OCI-LY1 (cell line): Measurements from ENCODE around the gene DPF3.

ENCODE experiments used
- H2AFZ ChIP-seq: fragments of 200-600 bp; sonication (generic), shearing (Covaris generic); 2 replicates; pipeline ENCODE4 v1.6.0; 2014; ENCODE audit warnings: antibody characterized with exemption, mild to moderate bottlenecking, low read length
- H3F3A ChIP-seq: fragments of 200-600 bp; sonication (generic), shearing (Covaris generic); 2 replicates; pipeline ENCODE4 v1.6.0; 2014; ENCODE audit warnings: mild to moderate bottlenecking, antibody characterized with exemption, low read length, moderate library complexity; ENCODE audit not compliant: insufficient read depth
- H3K27ac ChIP-seq: fragments of 200-600 bp; sonication (generic); 2 replicates; pipeline ENCODE4 v1.5.1; 2014; ENCODE audit warnings: low read length, mixed run types, mild to moderate bottlenecking, low read depth; ENCODE audit not compliant: poor library complexity, severe bottlenecking
- H3K27me3 ChIP-seq: fragments of 200-600 bp; sonication (generic); 2 replicates; pipeline ENCODE4 v1.6.0; 2014; ENCODE audit warnings: antibody characterized with exemption, mild to moderate bottlenecking, low read length, moderate library complexity; ENCODE audit not compliant: insufficient read depth
- H3K36me3 ChIP-seq: fragments of 200-600 bp; sonication (generic); 2 replicates; pipeline ENCODE4 v1.6.1; 2014; ENCODE audit warnings: mild to moderate bottlenecking, antibody characterized with exemption, low read length, moderate library complexity, mixed read lengths; ENCODE audit not compliant: insufficient read depth
- H3K4me1 ChIP-seq: fragments of 200-600 bp; sonication (generic); 2 replicates; pipeline ENCODE4 v1.5.1; 2014; ENCODE audit warnings: mild to moderate bottlenecking, low read length, moderate library complexity; ENCODE audit not compliant: insufficient read depth, severe bottlenecking
- H3K4me2 ChIP-seq: fragments of 200-600 bp; sonication (generic), shearing (Covaris generic); 2 replicates; pipeline ENCODE4 v1.6.1; 2014; ENCODE audit warnings: low read length
- H3K4me3 ChIP-seq: fragments of 200-600 bp; sonication (generic); 2 replicates; pipeline ENCODE4 v1.5.1; 2014; ENCODE audit warnings: low read length, low read depth, mild to moderate bottlenecking, mixed read lengths; ENCODE audit not compliant: poor library complexity, severe bottlenecking
- H3K79me2 ChIP-seq: fragments of 200-600 bp; shearing (Covaris generic); 2 replicates; pipeline ENCODE4 v1.6.1; 2016; ENCODE audit warnings: mixed run types, low read length, mixed read lengths; ENCODE audit not compliant: insufficient read depth
- H3K9ac ChIP-seq: fragments of 200-600 bp; sonication (generic), shearing (Covaris generic); 2 replicates; pipeline ENCODE4 v1.6.1; 2014; ENCODE audit warnings: mild to moderate bottlenecking, low read length, mixed read lengths
- H3K9me2 ChIP-seq: fragments of 200-600 bp; sonication (generic), shearing (Covaris generic); 2 replicates; pipeline ENCODE4 v1.6.1; 2014; ENCODE audit warnings: low read depth, mild to moderate bottlenecking, low read length, mixed read lengths
- H3K9me3 ChIP-seq: fragments of 200-600 bp; shearing (Covaris generic); 2 replicates; pipeline ENCODE4 v1.6.1; 2014; ENCODE audit warnings: low read length, mixed read lengths
- H4K20me1 ChIP-seq: fragments of 200-600 bp; sonication (generic), shearing (Covaris generic); 2 replicates; pipeline ENCODE4 v1.6.0; 2016; ENCODE audit warnings: mild to moderate bottlenecking, low read length; ENCODE audit not compliant: insufficient read depth
- CTCF ChIP-seq: fragments of 200-600 bp; sonication (generic), shearing (Covaris generic); IDR thresholded peaks from 2 replicates; pipeline ENCODE4 v1.5.1; 2017; ENCODE audit warnings: mild to moderate bottlenecking, antibody characterized with exemption, low read length, moderate library complexity, mixed read lengths
- EZH2 ChIP-seq: fragments of 200-600 bp; sonication (generic), shearing (Covaris generic); IDR thresholded peaks from 2 replicates; pipeline ENCODE4 v1.8.0; 2017; ENCODE audit warnings: borderline replicate concordance, mixed run types, mild to moderate bottlenecking, antibody characterized with exemption, low read length, moderate library complexity, mixed read lengths

The DPF3 gene

GRCh38 chr14:72906316-72906715 lies 12.4 kb upstream of the DPF3 start:
- Histone ChIP-seq H3K4me2 (no peak overlapping the region), H3K27ac (no peak overlapping the region), H3K27me3 (no peaks in the 10 kb centered on the region), H3K4me1 (no peaks in the 10 kb centered on the region), H3K36me3 (no peaks in the 10 kb centered on the region), H3K9me3 (no peaks in the 10 kb centered on the region), H3K9me2 (no peaks in the 10 kb centered on the region), H3F3A (no peaks in the 10 kb centered on the region), H3K79me2 (no peaks in the 10 kb centered on the region), H2AFZ (no peak overlapping the region), H3K9ac (no peak overlapping the region), H4K20me1 (no peaks in the 10 kb centered on the region), H3K4me3 (no peak overlapping the region)
- TF ChIP-seq CTCF: no peak
- TF ChIP-seq EZH2: no peak

GRCh38 chr14:72904840-72905561 lies 11.1 kb upstream of the DPF3 start:
- TF ChIP-seq CTCF (peak; percentile 95), EZH2 (no peak)
- no peak overlapping the region for H2AFZ ChIP-seq
- H3K27ac ChIP-seq: no peak overlapping the region
- H3K4me3 ChIP-seq: no peak overlapping the region
- no peaks in the 10 kb centered on the region for H3K4me1 ChIP-seq
- H3K9ac ChIP-seq: no peak overlapping the region
- H3K4me2 ChIP-seq: no peak overlapping the region
- no peaks in the 10 kb centered on the region for H3K79me2 ChIP-seq
- no peaks in the 10 kb centered on the region for H3K27me3 ChIP-seq
- H3F3A ChIP-seq: no peaks in the 10 kb centered on the region
- H4K20me1 ChIP-seq: no peaks in the 10 kb centered on the region
- H3K36me3 ChIP-seq: no peaks in the 10 kb centered on the region
- no peaks in the 10 kb centered on the region for H3K9me3 ChIP-seq
- H3K9me2 ChIP-seq: no peaks in the 10 kb centered on the region

GRCh38 chr14:72904218-72904617 lies 10.3 kb upstream of the DPF3 start:
- no peaks in the 10 kb centered on the region for H3K27me3 ChIP-seq

More at GRCh38 chr14:72904218-72904617, 10.3 kb upstream of the DPF3 start:
- H3K4me3 ChIP-seq: no peak overlapping the region
- no peak overlapping the region for H3K9ac ChIP-seq
- no peaks in the 10 kb centered on the region for H3F3A ChIP-seq
- no peak for TF ChIP-seq EZH2
- no peak for TF ChIP-seq CTCF
- H3K9me3 ChIP-seq: no peaks in the 10 kb centered on the region
- H3K27ac ChIP-seq: no peak overlapping the region
- no peaks in the 10 kb centered on the region for H3K9me2 ChIP-seq
- no peaks in the 10 kb centered on the region for H4K20me1 ChIP-seq
- H3K79me2 ChIP-seq: no peaks in the 10 kb centered on the region
- no peak overlapping the region for H2AFZ ChIP-seq
- H3K4me2 ChIP-seq: no peak overlapping the region
- no peaks in the 10 kb centered on the region for H3K36me3 ChIP-seq
- H3K4me1 ChIP-seq: no peaks in the 10 kb centered on the region
